ENCODE results near the gene ZNF710. TPM values are rescaled to one million over a fixed set of nuclear protein-coding genes. Genes with fewer than 3 reads are reported as not detected.

The ZNF710 gene
- total RNA-seq, 1 donor from 2014 or later: 25.2 TPM

DNA sequence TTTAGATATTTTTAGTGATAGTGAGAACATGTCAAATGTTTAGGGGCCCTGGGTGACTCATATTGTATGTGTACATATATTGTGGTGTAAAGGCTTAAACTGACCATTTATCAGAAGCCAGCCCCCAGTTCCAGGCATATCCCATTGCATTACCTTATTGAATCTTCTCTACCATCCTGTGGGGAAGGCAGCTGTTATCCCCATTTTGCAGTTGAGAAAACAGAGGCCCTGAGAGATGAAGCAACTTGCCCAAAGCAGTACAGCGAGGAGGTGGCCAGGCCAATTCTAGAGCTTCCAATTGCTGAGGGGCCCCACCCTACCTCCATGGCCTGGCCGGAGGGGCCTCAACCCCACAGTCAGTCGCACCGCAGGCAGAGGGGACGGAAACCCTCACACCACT lies 47.9 kb downstream of the ZNF710 start:
- DNase-seq: no peak
- Mint-ChIP-seq H3K27ac (ENCODE audit: unreplicated experiment) (no peak overlapping the region), H3K27me3 (ENCODE audit: unreplicated experiment) (peaks cover 6% of the 10 kb centered on the region), H3K9me3 (ENCODE audit: unreplicated experiment) (peaks cover 15% of the 10 kb centered on the region), H3K36me3 (ENCODE audit: unreplicated experiment) (no peaks in the 10 kb centered on the region), H3K4me3 (ENCODE audit: unreplicated experiment) (no peak overlapping the region), H3K4me1 (ENCODE audit: low read depth, unreplicated experiment) (peaks cover 27% of the 10 kb centered on the region)
- TF ChIP-seq, protein P1, sequence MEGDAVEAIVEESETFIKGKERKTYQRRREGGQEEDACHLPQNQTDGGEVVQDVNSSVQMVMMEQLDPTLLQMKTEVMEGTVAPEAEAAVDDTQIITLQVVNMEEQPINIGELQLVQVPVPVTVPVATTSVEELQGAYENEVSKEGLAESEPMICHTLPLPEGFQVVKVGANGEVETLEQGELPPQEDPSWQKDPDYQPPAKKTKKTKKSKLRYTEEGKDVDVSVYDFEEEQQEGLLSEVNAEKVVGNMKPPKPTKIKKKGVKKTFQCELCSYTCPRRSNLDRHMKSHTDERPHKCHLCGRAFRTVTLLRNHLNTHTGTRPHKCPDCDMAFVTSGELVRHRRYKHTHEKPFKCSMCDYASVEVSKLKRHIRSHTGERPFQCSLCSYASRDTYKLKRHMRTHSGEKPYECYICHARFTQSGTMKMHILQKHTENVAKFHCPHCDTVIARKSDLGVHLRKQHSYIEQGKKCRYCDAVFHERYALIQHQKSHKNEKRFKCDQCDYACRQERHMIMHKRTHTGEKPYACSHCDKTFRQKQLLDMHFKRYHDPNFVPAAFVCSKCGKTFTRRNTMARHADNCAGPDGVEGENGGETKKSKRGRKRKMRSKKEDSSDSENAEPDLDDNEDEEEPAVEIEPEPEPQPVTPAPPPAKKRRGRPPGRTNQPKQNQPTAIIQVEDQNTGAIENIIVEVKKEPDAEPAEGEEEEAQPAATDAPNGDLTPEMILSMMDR (IDR thresholded peaks at IDR 0.05; ENCODE audit: partially characterized antibody, unreplicated experiment): no peak

DNA sequence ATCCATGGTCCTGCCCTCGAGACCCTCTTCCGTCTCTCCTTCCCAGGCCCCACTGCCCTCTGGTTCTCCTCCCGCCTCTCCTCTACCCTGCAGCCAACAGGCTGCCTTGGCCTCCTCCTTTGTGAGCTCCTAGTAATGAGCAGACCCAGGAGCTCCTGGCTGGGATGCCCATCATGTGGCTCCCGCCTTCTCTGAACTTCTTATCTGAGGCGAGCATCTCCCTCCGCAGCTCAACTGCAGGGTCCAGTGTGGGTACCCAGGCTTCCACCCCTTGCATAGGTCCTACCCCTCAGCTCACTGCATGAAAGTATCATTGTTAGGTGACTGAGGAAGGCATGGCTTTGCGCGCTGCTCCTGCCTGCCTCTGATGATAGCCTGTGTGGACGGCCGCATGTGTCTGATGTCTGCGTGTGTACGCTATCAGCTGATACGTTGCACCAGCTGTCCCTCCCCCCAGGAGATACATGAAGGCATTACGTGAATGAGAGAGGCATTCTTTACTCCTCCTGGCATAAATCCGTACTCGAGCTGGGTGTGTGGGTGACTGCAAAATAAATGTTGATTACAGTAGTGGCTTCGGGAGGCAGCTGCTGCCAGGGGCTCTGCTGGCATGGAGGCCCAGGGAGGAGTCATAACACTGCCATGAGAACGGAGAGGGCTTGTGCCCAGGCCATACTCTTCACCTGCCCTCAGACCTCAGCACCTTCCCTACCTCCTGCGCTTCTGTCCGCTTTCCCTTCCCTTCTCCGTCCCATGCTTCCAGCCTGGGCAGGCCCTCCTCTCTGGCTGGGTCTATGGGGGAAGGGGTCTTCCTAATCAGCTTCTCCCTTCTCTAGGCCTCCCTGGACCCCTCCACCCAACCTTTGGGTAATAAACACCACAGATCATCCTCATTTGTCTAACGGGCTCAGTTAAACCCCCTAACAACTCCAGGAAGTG lies 48.8 kb downstream of the ZNF710 start:
- DNase-seq: no peak
- Mint-ChIP-seq H3K27ac (ENCODE audit: unreplicated experiment) (peak overlapping the region; percentile 64), H3K36me3 (ENCODE audit: unreplicated experiment) (no peaks in the 10 kb centered on the region), H3K9me3 (ENCODE audit: unreplicated experiment) (peaks cover 16% of the 10 kb centered on the region), H3K4me3 (ENCODE audit: unreplicated experiment) (no peak overlapping the region), H3K4me1 (ENCODE audit: low read depth, unreplicated experiment) (peaks cover 29% of the 10 kb centered on the region), H3K27me3 (ENCODE audit: unreplicated experiment) (peaks cover 10% of the 10 kb centered on the region)
- TF ChIP-seq, protein P1 (IDR thresholded peaks at IDR 0.05; ENCODE audit: partially characterized antibody, unreplicated experiment): no peak

DNA sequence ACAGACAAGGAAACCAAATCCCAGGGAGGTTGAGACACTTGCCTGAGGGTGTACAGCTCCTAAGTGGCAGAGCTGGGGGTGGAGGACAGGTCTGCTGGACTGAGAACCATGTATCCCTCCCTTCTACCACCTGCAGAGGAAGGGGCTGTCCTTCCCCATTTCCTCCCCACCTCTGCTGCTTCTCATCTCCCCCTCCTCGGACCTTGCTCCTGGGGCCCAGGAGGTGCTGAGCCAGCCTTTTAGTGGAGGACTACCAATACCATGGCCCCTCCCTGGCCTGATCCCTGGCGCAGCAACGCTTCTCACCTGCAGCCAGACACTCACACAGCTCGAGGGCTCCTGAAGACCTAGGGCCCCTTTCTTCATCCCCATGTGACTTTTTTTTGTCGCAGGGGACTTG lies 50.8 kb downstream of the ZNF710 start:
- H3K36me3 Mint-ChIP-seq (ENCODE audit: unreplicated experiment): no peaks in the 10 kb centered on the region
- H3K9me3 Mint-ChIP-seq (ENCODE audit: unreplicated experiment): peaks cover 13% of the 10 kb centered on the region
- H3K4me1 Mint-ChIP-seq (ENCODE audit: low read depth, unreplicated experiment): peaks cover 23% of the 10 kb centered on the region
- no peak overlapping the region for H3K27ac Mint-ChIP-seq (ENCODE audit: unreplicated experiment)
- peaks cover 10% of the 10 kb centered on the region for H3K27me3 Mint-ChIP-seq (ENCODE audit: unreplicated experiment)
- TF ChIP-seq, protein P1 (IDR thresholded peaks at IDR 0.05; ENCODE audit: partially characterized antibody, unreplicated experiment): no peak
- H3K4me3 Mint-ChIP-seq (ENCODE audit: unreplicated experiment): no peak overlapping the region
- DNase-seq: no peak

DNA sequence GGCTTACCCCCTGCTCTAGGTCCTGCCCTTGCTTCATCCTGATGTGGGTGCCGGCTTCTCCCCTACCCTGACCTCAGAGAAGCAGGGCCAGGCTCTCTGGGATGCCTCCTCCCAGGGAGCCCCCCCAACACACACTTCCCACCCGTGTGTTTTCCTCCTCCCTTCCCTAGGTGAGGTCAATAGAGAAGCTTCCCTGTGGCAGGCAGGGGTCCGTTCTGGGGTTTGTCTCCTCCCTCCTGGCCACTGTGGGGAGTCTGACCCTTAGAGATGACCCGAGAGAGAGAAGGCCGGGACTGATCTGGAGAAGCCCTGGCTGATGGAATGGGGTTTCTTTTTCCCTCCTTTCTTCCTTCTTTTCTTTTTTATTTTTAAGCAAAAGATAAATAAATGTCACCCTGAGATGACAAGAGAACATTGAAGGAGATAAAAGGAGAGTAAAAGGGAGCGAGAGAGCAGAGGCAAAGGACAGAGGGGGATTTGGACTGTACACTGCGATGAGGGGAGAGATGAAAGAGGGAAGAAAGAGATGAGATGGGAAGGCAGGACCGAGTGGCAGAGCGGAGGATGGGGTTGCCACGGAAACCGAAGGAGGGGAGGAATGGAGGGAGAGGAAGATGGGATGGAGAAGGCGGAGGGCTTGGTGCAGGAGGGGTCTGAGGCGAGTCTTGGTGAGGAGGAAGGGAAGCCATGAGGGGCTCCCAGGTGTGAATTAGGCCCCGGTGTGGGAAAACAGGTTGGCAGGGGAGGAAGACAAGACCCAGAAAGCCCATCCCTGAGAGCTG lies 52.8 kb downstream of the ZNF710 start:
- Mint-ChIP-seq H3K4me3 (ENCODE audit: unreplicated experiment) (peak overlapping the region; percentile 52), H3K36me3 (ENCODE audit: unreplicated experiment) (no peaks in the 10 kb centered on the region), H3K4me1 (ENCODE audit: low read depth, unreplicated experiment) (peaks cover 23% of the 10 kb centered on the region), H3K27me3 (ENCODE audit: unreplicated experiment) (peaks cover 11% of the 10 kb centered on the region), H3K27ac (ENCODE audit: unreplicated experiment) (peak overlapping the region; percentile 12), H3K9me3 (ENCODE audit: unreplicated experiment) (peaks cover 12% of the 10 kb centered on the region)
- DNase-seq: no peak
- TF ChIP-seq, protein P1 (IDR thresholded peaks at IDR 0.05; ENCODE audit: partially characterized antibody, unreplicated experiment): no peak

All from glutamatergic neuron (in vitro differentiated cells).